Ammon's horn (tissue), 1 donor: ENCODE results near the gene HYDIN.
"Not testable (repeated sequence)": the region's sequence is repeated elsewhere in the genome, so short reads cannot be mapped to it uniquely, and the experiment has no call there.

Experiments used
- DNase-seq: peaks from one replicate; pipeline ENCODE4 v3.0.0-alpha.2; 2016; ENCODE audit warnings: low spot score

Gene HYDIN

GRCh38 chr16:70861996-70862395 lies 368.5 kb downstream of the HYDIN start:
- not testable (repeated sequence) for DNase-seq

- not testable (repeated sequence) for DNase-seq
These were observed 379.2 kb downstream of the HYDIN start for GRCh38 chr16:70851299-70851698.

GRCh38 chr16:70823498-70824118 lies 406.9 kb downstream of the HYDIN start:
- not testable (repeated sequence) for DNase-seq

- not testable (repeated sequence) for DNase-seq
These were observed 407.8 kb downstream of the HYDIN start for GRCh38 chr16:70822734-70823133.

GRCh38 chr16:70818088-70818487 lies 412.4 kb downstream of the HYDIN start:
- DNase-seq, result not testable (repeated sequence)

- no peak for DNase-seq
These were observed 421.0 kb downstream of the HYDIN start for GRCh38 chr16:70809392-70810060.

GRCh38 chr16:70808371-70808770 lies 422.2 kb downstream of the HYDIN start:
- DNase-seq, result no peak

GRCh38 chr16:70805787-70806186 lies 424.7 kb downstream of the HYDIN start:
- DNase-seq, result no peak

GRCh38 chr16:70805380-70805779 lies 425.1 kb downstream of the HYDIN start:
- DNase-seq, result no peak

- no peak for DNase-seq
These were observed 425.8 kb downstream of the HYDIN start for GRCh38 chr16:70804734-70805169.

GRCh38 chr16:70804153-70804733 lies 426.3 kb downstream of the HYDIN start:
- DNase-seq, result no peak

- DNase-seq, result no peak
These were observed 427.2 kb downstream of the HYDIN start for GRCh38 chr16:70803319-70803718.

GRCh38 chr16:70801611-70802010 lies 428.9 kb downstream of the HYDIN start:
- no peak for DNase-seq

- DNase-seq, result peak; percentile 94
These were observed 429.6 kb downstream of the HYDIN start, which contains the start of gene VAC14 for GRCh38 chr16:70800781-70801480. Gene VAC14 (minus strand): TSS chr16:70801158. CDS start chr16:70800900, 258 bp downstream.

- no peak for DNase-seq
These were observed 430.2 kb downstream of the HYDIN start for GRCh38 chr16:70800311-70800710.

GRCh38 chr16:70796301-70796700 lies 434.2 kb downstream of the HYDIN start:
- no peak for DNase-seq

GRCh38 chr16:70795296-70795912 lies 435.1 kb downstream of the HYDIN start:
- DNase-seq, result no peak

GRCh38 chr16:70793851-70794502 lies 436.5 kb downstream of the HYDIN start:
- DNase-seq, result no peak

GRCh38 chr16:70790815-70791214 lies 439.7 kb downstream of the HYDIN start:
- no peak for DNase-seq

GRCh38 chr16:70789595-70790447 lies 440.7 kb downstream of the HYDIN start:
- no peak for DNase-seq
